NCI-H1048 (cell line): ENCODE data around the gene NAGLU.
A peak's percentile ranks its signal among the peaks of the same experiment; 100 is the strongest.

ENCODE experiments used
- DNase-seq: peaks from one replicate; lab custom pipeline; 2025; lab: John Stamatoyannopoulos, UW

Gene NAGLU

DNA sequence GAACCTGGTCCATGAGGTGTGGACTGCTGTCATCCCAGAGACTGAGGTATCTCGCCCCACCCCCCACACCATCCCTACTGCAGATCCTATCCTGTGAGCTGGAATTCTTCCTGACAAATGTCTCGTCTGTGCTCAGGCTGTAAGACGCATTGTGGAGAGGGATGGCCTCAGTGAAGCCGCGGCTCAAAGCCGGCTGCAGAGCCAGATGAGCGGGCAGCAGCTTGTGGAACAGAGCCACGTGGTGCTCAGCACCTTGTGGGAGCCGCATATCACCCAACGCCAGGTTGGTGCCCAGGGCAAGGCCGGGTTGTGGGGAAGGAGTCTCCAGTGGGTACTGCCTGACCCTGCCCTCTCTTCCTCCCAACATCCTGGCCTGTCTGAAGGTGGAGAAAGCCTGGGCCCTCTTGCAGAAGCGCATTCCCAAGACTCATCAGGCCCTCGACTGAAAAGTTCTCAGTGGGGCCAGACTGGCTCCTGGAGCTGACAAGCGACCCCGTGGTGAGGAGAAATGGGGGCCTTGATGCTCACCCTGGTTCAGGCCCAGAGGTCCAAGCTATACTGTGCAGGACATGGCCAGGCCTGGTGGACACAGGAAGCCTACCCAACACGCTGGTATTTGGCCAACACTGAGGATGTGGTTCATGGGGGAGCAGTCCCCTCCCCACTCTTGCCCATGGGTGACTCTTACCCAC, 29.6 kb downstream of the NAGLU start:
- DNase-seq, result no peak

DNA sequence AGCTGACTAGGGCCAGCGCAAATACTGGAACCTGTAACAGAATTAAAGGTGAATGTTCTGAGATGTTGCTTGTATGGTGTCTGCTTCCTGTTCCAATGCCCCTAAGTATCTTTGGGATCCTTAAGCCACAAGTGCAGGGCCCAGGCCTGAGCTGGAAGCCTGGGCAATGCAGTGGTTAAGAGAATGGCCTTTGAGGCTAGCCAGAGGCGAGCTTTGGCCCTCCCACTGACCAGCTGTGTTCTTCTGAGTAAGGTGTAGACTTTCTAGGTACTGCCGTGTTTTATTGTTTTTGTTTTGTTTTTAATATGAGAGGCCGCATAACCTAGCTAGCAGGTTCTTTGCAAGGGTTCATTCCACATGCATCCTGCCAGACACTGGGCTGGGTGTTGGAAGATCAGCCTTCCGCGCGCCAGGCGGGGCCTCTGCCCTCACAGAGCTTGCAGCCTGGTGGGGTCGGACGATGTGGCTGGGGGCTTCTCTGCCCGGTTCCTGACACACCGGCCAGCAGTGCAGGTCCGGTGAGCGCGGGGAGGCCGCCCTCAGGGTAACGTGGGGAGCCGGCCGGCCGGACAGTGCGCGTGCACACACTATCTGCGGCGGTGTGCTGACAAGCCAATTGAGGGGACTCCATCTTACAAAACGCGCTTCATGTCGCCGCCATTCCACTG, 30.3 kb downstream of the NAGLU start:
- no peak for DNase-seq

DNA sequence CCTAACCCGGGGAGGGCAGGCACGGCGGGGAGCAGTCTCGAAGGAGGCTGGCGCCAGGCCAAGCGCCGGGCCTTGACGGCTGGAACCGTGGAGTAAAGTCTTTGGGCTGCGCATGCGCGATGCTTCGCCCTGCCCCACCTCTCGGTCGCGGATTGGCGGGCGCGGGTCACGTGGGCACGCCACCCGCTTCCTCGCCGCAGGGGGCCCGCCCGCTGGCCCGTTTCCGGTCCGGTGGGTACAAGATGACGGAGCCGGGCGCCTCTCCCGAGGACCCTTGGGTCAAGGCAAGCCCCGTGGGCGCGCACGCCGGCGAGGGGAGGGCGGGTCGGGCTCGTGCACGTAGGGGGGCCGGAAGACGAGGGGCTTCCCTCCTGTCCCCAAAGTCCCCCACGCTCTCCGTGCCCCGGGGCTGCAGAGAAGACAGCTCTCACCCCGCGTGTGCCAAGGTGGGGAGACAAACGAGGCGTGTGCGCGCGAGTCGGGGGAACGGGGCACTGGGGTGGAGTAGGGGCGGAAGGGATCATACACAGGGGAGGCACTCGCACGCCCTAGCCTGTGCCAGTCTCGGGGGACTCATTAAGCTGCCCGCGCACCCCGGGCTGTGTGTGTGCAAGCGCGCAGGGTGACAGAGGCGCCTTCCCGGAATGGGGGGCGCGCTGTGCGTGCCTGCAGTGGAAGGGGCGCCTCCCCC, 31.0 kb downstream of the NAGLU start, which contains the start of gene MLX:
Gene MLX (plus strand): TSS at position 218 of the 691 bp plus-strand sequence. CDS start 25 bp downstream, at position 243.
- peak; percentile 78 for DNase-seq

DNA sequence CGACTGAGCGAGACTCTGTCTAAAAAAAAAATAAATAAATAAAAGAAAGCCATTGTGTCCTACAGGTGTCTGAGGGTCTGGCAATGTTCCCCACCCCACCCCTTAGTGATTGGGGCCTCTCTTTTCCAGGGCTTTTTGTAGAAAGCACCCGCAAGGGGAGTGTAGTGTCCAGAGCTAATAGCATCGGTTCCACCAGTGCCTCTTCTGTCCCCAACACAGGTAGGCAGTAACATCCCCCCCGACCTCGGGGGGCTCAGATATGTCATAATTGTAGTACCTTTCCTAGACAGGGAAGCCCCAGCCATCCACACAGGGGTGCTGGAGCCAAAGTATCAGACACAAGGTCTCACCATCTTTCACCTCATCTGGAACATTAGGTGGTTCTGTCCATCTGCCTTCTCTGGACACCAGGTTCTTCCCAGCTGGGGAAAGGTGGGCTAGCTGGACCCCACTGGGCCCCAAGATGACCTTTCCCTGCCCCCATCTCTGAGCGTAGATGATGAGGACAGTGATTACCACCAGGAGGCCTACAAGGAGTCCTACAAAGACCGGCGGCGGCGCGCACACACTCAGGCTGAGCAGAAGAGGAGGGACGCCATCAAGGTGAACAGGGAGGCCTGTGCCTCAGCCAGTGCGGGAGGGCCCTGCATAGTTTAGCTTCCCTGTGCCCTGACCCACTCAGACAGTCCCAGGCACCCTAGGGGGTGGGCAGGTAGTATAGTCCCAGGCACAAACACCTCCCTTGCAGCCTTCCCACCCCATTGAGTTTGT, 32.5 kb downstream of the NAGLU start:
- no peak for DNase-seq

DNA sequence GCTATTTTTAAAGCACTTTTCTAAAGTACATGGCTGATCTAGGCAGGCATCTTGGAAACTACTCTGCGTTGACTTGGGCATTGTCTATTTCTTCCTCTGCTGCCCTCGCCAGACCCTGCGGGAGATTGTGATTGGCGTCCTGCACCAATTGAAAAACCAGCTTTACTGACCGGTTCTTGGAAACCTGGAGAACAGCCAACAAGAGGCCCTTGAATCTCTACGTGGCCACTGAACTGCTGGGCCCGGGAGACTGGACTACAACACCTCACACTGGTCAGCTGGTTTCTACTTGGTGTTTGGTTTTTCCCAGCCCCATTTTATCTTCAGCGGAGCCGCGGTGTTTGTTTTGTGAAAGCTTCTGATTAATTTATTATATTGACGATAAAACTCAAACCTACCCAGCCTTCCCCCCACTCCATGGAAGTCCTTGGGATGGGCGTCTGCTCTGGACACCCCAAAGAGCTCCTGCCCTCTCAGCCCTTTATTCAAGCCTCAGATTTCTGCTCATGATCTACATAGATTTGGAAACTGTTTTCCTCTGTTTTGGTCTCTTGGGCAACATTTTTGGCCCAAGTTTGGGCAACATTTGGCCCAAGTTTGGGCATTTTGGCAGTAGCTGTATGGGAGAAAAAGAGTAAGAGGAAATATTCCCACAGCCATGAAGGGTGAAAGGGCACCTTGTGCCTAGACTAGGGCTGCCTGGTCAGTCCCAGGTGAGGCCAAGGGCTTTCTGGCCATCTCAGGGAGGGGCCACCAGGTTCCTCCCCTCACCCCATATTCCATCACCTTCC, 35.6 kb downstream of the NAGLU start:
- no peak for DNase-seq

DNA sequence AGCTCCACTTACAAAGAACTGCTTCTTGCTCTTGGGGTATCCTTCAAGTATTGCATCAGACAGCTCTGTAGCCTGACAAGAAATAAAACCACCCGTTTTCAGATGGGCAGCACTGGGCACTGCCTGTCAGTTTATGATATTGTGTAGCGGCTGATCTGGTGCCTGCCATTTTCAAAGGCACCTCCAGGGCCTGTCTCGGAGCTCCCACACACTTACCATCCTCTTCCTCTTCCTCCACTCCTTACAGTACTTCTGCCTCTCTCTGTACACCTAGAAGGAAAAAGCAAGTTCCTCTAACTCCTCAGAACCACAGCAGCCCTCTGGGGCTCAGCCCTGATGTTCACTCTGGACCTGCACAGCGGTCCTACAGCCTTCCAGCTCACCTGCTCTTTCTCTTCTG, 37.1 kb downstream of the NAGLU start:
- DNase-seq, result no peak

DNA sequence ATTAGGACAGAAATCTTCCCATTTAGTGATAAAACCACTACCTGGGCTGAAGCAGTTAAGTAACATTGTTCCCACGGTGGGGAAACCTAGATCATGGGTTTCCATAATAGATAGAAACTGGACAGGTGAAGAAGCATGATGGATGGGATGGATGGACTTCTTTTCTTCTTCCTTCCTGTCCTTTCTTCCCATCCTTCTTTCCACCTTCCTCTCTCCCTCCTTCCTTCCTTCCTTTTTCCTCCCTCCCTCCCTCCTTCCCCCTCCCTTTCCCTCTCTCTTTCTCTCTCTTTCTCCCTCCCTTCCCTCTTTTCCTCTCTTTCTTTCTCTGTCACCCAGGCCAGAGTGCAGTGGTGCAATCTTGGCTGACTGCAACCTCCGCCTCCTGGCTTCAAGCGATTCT, 38.4 kb downstream of the NAGLU start:
- DNase-seq, result no peak

DNA sequence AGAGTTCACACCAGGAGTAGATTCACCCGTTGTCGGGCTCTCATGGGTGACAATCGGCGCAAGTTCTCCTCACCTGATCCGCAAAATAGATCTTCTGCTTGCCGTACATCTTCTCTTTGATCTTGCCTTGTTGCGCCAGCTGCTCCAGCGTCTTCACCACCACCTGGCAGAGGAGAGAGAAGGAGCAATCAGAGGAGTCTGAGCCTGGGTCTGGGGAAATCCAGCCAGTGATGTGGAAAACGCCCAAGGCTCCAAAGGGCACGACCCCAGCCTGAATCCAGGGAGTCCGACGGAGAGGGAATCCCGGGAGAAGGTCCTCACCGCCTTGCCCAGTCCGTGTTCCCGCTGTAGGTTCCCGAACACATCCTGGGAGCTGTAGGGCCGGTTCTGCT, 41.1 kb downstream of the NAGLU start:
- DNase-seq, result no peak

DNA sequence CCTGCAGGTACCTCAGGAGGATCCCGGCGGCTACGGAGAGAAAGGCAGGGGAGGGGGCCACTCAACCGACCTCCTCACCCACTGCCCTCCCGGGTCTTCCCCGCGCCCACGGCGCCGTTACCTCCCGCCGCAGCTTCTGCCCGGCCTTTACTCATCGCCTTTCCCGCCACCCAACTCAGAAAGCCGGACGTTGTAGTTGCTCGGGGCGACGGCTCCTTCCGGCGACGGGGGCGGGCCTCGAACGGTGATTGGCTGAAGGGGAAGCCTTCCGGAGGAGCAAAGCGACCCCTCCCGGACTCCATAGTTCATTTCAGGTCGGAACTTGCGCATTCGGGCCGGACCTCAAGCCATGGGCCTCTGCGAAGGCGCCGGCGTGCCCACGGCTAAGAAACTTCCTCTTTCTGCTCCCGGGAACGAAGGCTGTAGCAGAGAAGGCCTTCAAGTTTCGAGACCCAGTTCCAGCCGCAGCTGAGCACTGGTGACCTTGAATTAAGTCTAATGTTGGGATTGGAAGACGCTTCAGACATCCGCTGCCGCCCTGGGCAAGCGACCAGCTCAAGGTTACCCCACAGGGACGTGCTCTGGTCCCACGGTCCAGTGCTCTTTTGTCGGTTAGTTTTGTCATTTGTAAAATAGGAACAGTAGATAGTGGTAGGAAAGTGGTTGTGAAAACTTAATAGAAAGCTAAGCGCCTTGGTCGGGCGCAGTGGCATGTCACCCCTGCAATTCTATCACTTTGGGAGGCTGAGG, 41.7 kb downstream of the NAGLU start, which contains the start of gene PSMC3IP:
Gene PSMC3IP (minus strand): TSS at position 198 of the 750 bp plus-strand sequence. CDS start 43 bp downstream, at position 155.
- DNase-seq, result peak; percentile 91

DNA sequence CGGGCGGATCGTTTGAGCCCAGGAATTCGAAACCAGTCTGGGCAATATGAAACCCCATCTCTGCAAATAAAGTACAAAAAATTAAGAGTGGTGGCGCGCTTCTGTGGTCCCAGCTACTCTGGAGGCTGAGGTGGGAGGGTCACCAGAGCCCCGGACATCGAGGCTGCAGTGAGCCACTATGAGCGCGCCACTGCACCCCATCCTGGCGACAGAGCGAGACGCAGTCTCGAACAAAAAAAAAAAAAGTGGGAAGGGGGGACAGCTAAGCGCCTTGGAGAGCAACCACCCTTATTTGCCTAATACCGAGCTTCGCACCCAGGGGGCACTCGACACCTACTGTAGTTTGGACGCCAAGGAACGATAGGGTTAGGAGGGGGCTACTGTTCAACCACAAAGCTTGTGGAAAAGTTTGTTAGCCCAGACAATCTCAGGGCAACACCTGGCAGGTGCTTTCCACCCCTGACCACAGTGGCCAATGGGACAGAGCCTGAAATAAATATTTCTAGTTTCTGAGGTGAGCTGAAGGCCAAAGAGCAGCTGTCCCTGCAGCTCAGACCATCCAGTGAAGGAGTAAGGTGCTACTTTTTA, 42.3 kb downstream of the NAGLU start:
- DNase-seq, result peak; percentile 50

DNA sequence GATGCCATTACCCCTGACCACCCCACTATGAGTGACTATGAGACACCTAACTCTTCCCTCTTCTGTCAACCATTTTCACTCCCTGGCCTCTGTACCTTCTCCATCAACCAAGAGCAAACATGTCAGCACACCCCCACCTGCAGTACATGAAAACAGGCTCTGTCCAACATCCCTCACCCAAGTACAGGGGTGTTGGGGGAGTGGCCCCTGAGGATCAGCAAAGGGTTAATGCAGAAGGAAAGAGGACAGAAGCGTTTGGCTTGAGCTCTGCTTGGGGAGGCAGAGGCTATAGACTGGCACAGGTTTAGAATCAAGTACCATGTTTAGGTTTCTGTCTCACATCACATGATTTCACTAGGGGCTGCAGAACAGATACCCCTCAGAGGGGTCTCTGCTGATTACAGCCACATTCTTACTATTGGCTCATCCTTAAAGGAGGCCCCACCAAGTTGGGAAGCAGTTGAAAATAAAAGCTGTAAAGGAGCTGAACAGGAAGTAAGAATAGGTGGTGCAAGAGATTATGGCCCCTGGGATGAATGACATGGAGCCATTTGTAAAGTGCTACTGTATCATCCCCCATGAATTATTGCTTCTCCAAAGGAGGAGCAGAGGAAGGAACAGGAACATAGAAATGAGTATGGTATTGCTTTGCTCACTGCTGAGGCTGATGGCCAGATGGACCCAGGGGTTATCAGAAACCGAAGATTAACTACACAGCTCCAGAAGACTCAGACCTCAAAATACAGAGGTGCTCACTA, 43.9 kb downstream of the NAGLU start:
- no peak for DNase-seq

DNA sequence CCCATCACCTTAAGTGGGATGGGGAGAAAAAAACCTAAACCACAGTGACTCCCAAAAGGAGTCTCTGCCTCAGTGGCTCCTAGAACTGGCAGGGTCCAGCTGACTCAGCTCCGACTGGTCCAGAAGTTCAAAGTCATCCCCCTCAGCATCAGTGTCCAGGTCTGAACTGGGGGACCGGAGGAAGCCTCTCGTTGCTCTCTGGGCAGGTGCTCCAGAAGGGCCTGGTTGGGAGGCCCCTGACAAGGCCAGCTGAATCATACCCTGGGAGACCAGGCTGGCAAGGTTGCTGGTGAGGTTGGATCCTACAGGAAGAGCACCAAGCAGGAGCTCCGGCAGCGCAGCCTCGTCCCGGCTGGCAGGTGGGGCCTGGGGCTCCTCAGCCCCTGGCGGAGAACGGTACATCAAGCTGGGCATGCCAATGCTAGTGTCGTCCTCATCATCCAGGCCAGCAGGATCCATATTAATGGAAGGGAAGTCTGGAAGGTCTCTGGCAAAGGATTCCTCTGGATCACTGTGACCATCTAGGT, 45.8 kb downstream of the NAGLU start:
- no peak for DNase-seq

DNA sequence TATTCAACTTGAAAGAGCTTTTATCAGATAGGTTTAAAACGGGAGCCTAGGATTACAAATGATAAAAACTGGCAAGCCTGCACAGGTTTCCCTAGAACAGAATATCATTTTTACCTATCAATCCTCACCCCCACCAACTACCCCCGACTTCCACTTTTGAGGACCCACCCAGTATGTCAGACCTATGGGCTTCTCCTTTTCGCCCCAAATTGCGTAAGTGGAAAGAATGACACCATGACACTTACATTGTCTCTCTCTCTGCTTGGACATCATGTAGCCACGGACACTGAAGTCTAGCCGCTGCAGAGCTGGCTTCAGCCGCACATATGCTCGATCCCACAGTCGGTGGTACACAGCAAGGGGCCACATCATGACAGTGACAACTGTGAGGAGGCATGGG, 48.8 kb downstream of the NAGLU start:
- DNase-seq, result no peak

DNA sequence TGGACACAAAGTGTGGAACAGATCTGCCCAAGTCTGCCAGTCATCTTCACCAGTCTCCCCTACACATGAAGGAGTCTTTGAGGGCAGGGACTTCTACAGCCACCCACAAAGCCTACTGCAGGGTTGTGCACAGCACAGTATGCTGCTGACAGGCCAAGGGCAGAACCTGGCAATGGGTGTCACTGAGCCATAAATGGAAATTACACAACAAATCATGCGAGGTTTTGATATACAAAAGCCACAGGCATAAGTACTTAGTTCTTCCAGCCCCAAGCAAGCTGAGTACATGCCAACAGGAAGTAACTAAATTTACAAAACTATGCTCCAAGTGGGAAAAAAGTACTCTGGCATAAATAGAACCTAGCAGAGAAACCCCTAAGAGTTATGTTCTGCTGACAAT, 49.3 kb downstream of the NAGLU start:
- no peak for DNase-seq

DNA sequence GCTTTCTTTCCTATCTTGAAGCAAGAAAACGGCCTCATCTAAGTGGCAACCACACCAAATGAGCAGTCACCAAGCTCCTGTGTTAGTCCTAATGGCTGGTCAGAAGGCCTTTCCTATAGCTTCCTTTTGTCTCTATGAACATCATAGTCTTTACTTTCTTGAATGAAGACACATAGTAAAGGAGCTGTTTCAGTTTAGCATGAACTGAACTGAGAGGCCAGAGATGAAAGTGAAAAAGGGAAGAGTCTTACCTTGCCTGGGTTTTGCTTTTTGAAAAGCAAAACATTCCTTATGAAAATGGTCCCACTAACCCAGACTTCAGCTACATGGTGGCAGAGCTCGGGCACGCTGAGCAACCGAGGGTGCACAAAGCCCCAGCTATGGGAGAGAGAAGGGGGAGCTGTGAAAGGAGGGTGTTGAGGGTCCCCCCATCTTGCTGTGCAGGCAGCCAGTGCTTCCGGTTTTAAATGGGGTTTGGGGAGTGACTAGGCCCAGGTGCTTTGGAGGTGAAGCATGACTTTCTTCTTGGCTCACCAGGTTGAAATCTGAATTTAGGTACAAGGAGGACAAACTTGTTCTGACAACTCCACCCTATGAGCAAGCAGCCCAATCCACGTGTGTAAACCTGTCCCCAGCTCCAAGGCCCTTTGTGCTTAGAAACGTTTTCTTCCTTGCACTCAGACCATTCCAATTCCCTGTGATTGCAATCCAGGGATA, 50.6 kb downstream of the NAGLU start:
- no peak for DNase-seq

DNA sequence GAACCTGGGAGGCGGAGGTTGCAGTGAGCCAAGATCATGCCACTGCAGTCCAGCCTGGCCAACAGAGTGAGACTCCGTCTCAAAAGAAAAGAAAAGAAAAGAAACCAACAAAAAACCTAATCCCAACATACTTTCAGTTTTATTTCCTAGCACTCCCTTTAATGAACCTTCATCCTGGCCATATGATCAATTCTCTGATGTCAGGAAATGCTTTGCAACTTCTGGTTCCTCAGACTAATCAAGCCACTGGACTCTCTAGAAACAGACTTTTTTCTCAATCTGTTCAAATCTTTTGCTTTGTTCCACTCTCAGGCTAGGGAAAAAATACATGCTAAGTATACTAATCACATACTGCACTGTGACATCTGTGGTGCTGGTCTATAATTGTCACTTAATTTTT, 54.8 kb downstream of the NAGLU start:
- no peak for DNase-seq

DNA sequence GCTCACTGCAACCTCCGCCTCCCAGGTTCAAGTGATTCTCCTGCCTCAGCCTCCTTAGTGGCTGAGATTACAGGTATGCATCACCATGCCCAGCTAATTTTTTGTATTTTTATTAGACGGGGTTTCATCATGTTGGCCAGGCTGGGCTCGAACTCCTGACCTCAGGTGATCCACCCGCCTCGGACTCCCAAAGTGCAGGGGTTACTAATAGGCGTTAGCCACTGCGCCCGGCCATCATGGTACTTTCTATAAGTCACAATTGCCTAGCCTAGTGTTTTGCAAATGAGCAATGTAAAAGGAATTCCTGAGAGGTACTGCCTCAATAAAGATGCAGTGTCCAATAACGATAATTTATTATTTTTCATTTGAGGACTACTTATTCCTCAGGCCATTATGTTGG, 55.4 kb downstream of the NAGLU start:
- DNase-seq, result no peak
